Liver (tissue), 9 donors: ENCODE data around the gene CHN2. TPM values are rescaled to one million over a fixed set of nuclear protein-coding genes. Genes with fewer than 3 reads are reported as not detected.

Experiments
- DNase-seq: peaks from one replicate; pipeline ENCODE4 v3.0.0-alpha.2; 2017; ENCODE audit warnings: low spot score
- H3K27ac ChIP-seq, 2 donors: one replicate each; pipeline ENCODE4 v1.7.0; 2013; ENCODE audit warnings: inconsistent platforms in 2 of 2, low read length in 2 of 2, control low read depth in 1 of 2, low read depth in 1 of 2, mild to moderate bottlenecking in 1 of 2
- H3K27me3 ChIP-seq, 4 donors: one replicate each; pipeline versions ENCODE4 v1.6.1 to v1.7.0; 2013; ENCODE audit warnings: low read length in 3 of 4, inconsistent platforms in 1 of 4, mild to moderate bottlenecking in 1 of 4, moderate library complexity in 1 of 4; ENCODE audit not compliant: control insufficient read depth in 4 of 4, insufficient read depth in 4 of 4
- H3K36me3 ChIP-seq, 4 donors: one replicate each; pipeline versions ENCODE4 v1.6.1 to v1.7.0; 2013; ENCODE audit warnings: low read length in 3 of 4, mild to moderate bottlenecking in 3 of 4, low read depth in 1 of 4, moderate library complexity in 1 of 4; ENCODE audit not compliant: control insufficient read depth in 4 of 4, insufficient read depth in 3 of 4
- H3K4me1 ChIP-seq, 4 donors: one replicate each; pipeline versions ENCODE4 v1.6.1 to v1.7.0; 2013; ENCODE audit warnings: low read length in 3 of 4, mild to moderate bottlenecking in 3 of 4, moderate library complexity in 1 of 4; ENCODE audit not compliant: control insufficient read depth in 4 of 4, insufficient read depth in 4 of 4
- H3K4me3 ChIP-seq, 3 donors: one replicate each; pipeline versions ENCODE4 v1.6.1 to v1.7.0; 2013; ENCODE audit warnings: low read length in 3 of 3, control low read depth in 1 of 3, low read depth in 1 of 3, mild to moderate bottlenecking in 1 of 3
- H3K9ac ChIP-seq, 2 donors: one replicate each; pipeline ENCODE4 v1.7.0; 2013; ENCODE audit warnings: low read length in 2 of 2, mild to moderate bottlenecking in 2 of 2, moderate library complexity in 2 of 2, control low read depth in 1 of 2, low read depth in 1 of 2
- H3K9me3 ChIP-seq, 4 donors: one replicate each; pipeline versions ENCODE4 v1.6.1 to v1.7.0; 2013; ENCODE audit warnings: low read length in 3 of 4; ENCODE audit not compliant: control insufficient read depth in 4 of 4
- GABPA ChIP-seq, 2 donors: IDR thresholded peaks in 1 of 2; conservative IDR thresholded peaks in 1 of 2; 2 replicates each; pipeline ENCODE4 v1.6.1; 2016; ENCODE audit warnings: antibody characterized with exemption in 2 of 2, mild to moderate bottlenecking in 1 of 2, moderate library complexity in 1 of 2
- HNF4A ChIP-seq, 2 donors: conservative IDR thresholded peaks; 2 replicates each; pipeline ENCODE4 v1.6.1; 2016; ENCODE audit warnings: antibody characterized with exemption in 2 of 2, mild to moderate bottlenecking in 2 of 2
- HNF4G ChIP-seq: IDR thresholded peaks from 2 replicates; pipeline ENCODE4 v1.6.1; 2016; ENCODE audit warnings: antibody characterized with exemption
- NR2F2 ChIP-seq: IDR thresholded peaks from 2 replicates; pipeline ENCODE4 v1.6.1; 2016; ENCODE audit warnings: antibody characterized with exemption
- RAD21 ChIP-seq, 2 donors: IDR thresholded peaks; 2 replicates each; pipeline ENCODE4 v1.6.1; 2016; ENCODE audit warnings: antibody characterized with exemption in 2 of 2, mild to moderate bottlenecking in 2 of 2
- TAF1 ChIP-seq: conservative IDR thresholded peaks from 2 replicates; pipeline ENCODE4 v1.6.1; 2016; ENCODE audit warnings: antibody characterized with exemption, mild to moderate bottlenecking
- YY1 ChIP-seq: IDR thresholded peaks from 2 replicates; pipeline ENCODE4 v1.6.1; 2016; ENCODE audit warnings: antibody characterized with exemption, mild to moderate bottlenecking
- WGBS: extraction: QIAGEN DNeasy Blood & Tissue Kit; methylation state at CpG from one replicate; pipeline ENCODE4 v1.1.7; 2013; 5-methylcytosine and 5-hydroxymethylcytosine counted together
- polyA plus RNA-seq, 2 donors: library from polyadenylated mRNA; stranded (reverse) in 1 of 2; unstranded in 1 of 2; fragments of 200-250 nt in 1 of 2; fragments of >200 nt in 1 of 2; fragmentation: Nextera tagmentation in 1 of 2; extraction: Ambion mirVana in 1 of 2; gene quantifications; one replicate each; pipeline versions ENCODE4 v1.2.1 to v1.2.3, GENCODE V29; 2013 to 2015
- total RNA-seq, 2 donors: library from RNA; depleted of rRNA; stranded (reverse); fragments of >200 nt; gene quantifications; one replicate each; pipeline ENCODE4 v1.2.3, GENCODE V29; 2014
- TF ChIP-seq, protein P1 (sequence below): fragments of 150-350 bp; IDR thresholded peaks from 2 replicates; pipeline ENCODE4 v1.5.1; 2017; ENCODE audit warnings: improper control_type of control experiment, low read depth, low read length; ENCODE audit not compliant: missing input control
- TF ChIP-seq, protein P2 (sequence below): IDR thresholded peaks from 2 replicates; pipeline ENCODE4 v1.6.1; 2016; ENCODE audit warnings: antibody characterized with exemption, mild to moderate bottlenecking
- TF ChIP-seq, protein P3 (sequence below): IDR thresholded peaks from 2 replicates; pipeline ENCODE4 v1.6.1; 2016; ENCODE audit warnings: antibody characterized with exemption
- donor health status: healthy.
- donor health status: healthy.
- donor health status: healthy.
- donor health status: healthy.
- donor health status: healthy.

Gene CHN2
- total and polyA plus RNA-seq, 4 donors: 8.3 to 25.4 (median 17.8) TPM

GRCh38 chr7:29424984-29425309 lies 230.4 kb downstream of the CHN2 start:
- no peaks in the 10 kb centered on the region for H3K27me3 ChIP-seq
- no peak overlapping the region for H3K4me3 ChIP-seq
- 92% methylated on average over 3 of the region's 3 CpGs for WGBS
- no peaks in the 10 kb centered on the region for H3K36me3 ChIP-seq
- H3K9ac ChIP-seq: no peak overlapping the region
- H3K27ac ChIP-seq: no peak overlapping the region
- no peaks in the 10 kb centered on the region for H3K9me3 ChIP-seq
- H3K4me1 ChIP-seq: no peaks in the 10 kb centered on the region
- DNase-seq: no peak
- no peak for TF ChIP-seq HNF4A (conservative IDR thresholded peaks at IDR 0.05)
- TF ChIP-seq, protein P1, sequence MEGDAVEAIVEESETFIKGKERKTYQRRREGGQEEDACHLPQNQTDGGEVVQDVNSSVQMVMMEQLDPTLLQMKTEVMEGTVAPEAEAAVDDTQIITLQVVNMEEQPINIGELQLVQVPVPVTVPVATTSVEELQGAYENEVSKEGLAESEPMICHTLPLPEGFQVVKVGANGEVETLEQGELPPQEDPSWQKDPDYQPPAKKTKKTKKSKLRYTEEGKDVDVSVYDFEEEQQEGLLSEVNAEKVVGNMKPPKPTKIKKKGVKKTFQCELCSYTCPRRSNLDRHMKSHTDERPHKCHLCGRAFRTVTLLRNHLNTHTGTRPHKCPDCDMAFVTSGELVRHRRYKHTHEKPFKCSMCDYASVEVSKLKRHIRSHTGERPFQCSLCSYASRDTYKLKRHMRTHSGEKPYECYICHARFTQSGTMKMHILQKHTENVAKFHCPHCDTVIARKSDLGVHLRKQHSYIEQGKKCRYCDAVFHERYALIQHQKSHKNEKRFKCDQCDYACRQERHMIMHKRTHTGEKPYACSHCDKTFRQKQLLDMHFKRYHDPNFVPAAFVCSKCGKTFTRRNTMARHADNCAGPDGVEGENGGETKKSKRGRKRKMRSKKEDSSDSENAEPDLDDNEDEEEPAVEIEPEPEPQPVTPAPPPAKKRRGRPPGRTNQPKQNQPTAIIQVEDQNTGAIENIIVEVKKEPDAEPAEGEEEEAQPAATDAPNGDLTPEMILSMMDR: no peak
- no peak for TF ChIP-seq GABPA (IDR thresholded peaks at IDR 0.05 in 1 of 2, conservative IDR thresholded peaks at IDR 0.05 in 1 of 2)
- TF ChIP-seq, protein P2, sequence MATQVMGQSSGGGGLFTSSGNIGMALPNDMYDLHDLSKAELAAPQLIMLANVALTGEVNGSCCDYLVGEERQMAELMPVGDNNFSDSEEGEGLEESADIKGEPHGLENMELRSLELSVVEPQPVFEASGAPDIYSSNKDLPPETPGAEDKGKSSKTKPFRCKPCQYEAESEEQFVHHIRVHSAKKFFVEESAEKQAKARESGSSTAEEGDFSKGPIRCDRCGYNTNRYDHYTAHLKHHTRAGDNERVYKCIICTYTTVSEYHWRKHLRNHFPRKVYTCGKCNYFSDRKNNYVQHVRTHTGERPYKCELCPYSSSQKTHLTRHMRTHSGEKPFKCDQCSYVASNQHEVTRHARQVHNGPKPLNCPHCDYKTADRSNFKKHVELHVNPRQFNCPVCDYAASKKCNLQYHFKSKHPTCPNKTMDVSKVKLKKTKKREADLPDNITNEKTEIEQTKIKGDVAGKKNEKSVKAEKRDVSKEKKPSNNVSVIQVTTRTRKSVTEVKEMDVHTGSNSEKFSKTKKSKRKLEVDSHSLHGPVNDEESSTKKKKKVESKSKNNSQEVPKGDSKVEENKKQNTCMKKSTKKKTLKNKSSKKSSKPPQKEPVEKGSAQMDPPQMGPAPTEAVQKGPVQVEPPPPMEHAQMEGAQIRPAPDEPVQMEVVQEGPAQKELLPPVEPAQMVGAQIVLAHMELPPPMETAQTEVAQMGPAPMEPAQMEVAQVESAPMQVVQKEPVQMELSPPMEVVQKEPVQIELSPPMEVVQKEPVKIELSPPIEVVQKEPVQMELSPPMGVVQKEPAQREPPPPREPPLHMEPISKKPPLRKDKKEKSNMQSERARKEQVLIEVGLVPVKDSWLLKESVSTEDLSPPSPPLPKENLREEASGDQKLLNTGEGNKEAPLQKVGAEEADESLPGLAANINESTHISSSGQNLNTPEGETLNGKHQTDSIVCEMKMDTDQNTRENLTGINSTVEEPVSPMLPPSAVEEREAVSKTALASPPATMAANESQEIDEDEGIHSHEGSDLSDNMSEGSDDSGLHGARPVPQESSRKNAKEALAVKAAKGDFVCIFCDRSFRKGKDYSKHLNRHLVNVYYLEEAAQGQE: no peak
- TF ChIP-seq, protein P3, sequence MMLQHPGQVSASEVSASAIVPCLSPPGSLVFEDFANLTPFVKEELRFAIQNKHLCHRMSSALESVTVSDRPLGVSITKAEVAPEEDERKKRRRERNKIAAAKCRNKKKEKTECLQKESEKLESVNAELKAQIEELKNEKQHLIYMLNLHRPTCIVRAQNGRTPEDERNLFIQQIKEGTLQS: no peak
- TF ChIP-seq TAF1: no peak
- TF ChIP-seq RAD21 (IDR thresholded peaks at IDR 0.05): no peak
- TF ChIP-seq YY1: no peak
- TF ChIP-seq NR2F2: no peak

- Histone ChIP-seq H3K4me1 (no peaks in the 10 kb centered on the region), H3K9ac (no peak overlapping the region), H3K9me3 (no peaks in the 10 kb centered on the region), H3K27ac (no peak overlapping the region), H3K4me3 (no peak overlapping the region), H3K36me3 (no peaks in the 10 kb centered on the region), H3K27me3 (no peaks in the 10 kb centered on the region)
- 85% methylated on average over 5 of the region's 5 CpGs for WGBS
- TF ChIP-seq NR2F2: peak; percentile 60
- no peak for TF ChIP-seq TAF1
- no peak for DNase-seq
Observed at GRCh38 chr7:29426587-29426986, 232.0 kb downstream of the CHN2 start.

GRCh38 chr7:29429401-29429800 lies 234.8 kb downstream of the CHN2 start:
- WGBS: 74% methylated on average over 1 of the region's 1 CpG
- Histone ChIP-seq H3K27ac (no peak overlapping the region), H3K9ac (no peak overlapping the region), H3K27me3 (no peaks in the 10 kb centered on the region), H3K4me3 (no peak overlapping the region), H3K4me1 (no peaks in the 10 kb centered on the region), H3K36me3 (no peaks in the 10 kb centered on the region), H3K9me3 (no peaks in the 10 kb centered on the region)
- no peak for DNase-seq
- TF ChIP-seq HNF4G (no peak), HNF4A (conservative IDR thresholded peaks at IDR 0.05) (peak; percentile 28 to 36)
